Measurements from ENCODE around the gene TBRG4.

DNA sequence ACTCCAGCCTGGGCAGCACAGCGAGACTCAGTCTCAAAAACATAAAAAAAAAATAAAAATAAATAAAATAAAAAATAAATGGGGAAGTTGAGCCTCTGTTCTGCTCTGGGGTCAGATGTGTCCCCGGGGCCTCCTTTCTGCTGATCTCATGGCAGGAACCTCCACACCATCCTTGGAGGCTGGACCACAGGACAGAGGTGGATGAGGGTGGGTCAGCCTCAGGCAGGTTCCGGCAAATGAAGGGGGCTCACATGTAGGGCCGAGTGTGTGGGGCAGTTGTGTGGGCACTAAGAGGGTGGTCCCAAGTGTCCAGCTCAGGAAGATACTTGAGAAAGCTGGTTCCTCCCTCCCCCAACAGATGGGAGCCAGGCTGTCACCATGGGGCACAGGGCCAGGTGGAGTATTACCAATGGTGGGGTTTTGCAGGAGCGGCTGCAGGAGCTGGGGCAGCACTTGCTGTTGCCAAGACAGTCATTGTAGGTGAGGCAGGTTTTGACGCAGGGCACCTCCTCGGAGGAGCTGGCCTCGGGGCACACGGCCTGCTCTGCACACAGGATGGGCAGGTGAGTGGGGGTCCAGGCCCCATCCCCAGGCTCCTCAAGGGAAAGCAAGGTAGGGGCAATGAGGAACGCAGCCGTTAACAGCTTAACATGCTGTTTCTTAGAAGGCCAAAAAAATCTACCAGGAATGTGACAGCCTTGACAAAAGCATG lies 13.9 kb upstream of the TBRG4 start:
- TF ChIP-seq, protein P1, sequence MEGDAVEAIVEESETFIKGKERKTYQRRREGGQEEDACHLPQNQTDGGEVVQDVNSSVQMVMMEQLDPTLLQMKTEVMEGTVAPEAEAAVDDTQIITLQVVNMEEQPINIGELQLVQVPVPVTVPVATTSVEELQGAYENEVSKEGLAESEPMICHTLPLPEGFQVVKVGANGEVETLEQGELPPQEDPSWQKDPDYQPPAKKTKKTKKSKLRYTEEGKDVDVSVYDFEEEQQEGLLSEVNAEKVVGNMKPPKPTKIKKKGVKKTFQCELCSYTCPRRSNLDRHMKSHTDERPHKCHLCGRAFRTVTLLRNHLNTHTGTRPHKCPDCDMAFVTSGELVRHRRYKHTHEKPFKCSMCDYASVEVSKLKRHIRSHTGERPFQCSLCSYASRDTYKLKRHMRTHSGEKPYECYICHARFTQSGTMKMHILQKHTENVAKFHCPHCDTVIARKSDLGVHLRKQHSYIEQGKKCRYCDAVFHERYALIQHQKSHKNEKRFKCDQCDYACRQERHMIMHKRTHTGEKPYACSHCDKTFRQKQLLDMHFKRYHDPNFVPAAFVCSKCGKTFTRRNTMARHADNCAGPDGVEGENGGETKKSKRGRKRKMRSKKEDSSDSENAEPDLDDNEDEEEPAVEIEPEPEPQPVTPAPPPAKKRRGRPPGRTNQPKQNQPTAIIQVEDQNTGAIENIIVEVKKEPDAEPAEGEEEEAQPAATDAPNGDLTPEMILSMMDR (IDR thresholded peaks at IDR 0.05; ENCODE audit: low read depth, low read length, poor library complexity, severe bottlenecking), result no peak
- TF ChIP-seq EZH2phosphoT487 (IDR thresholded peaks at IDR 0.05; ENCODE audit: borderline replicate concordance, low read length), result no peak
